Lower leg skin (tissue), 4 donors: ENCODE results near the gene DIAPH1. TPM values are rescaled to one million over a fixed set of nuclear protein-coding genes. Genes with fewer than 3 reads are reported as not detected.

Experiments used
- DNase-seq, 2 donors: peaks; one replicate each; pipeline ENCODE4 v3.0.0-alpha.2; 2019; ENCODE audit warnings: low spot score in 2 of 2
- H3K4me3 ChIP-seq: fragments of 200-600 bp; sonication (generic); 2 replicates; pipeline ENCODE4 v1.5.1; 2017; ENCODE audit warnings: mild to moderate bottlenecking, low read depth; ENCODE audit not compliant: poor library complexity, severe bottlenecking
- CTCF ChIP-seq, 3 donors: fragments of 450-650 bp; IDR thresholded peaks; one replicate each; pipeline ENCODE4 v1.5.1; 2016; ENCODE audit warnings: antibody characterized with exemption in 3 of 3, mild to moderate bottlenecking in 3 of 3, moderate library complexity in 2 of 3
- POLR2A ChIP-seq, 2 donors: fragments of 450-650 bp; IDR thresholded peaks; one replicate each; pipeline ENCODE4 v1.6.1; 2016 to 2017; ENCODE audit warnings: antibody characterized with exemption in 2 of 2, mild to moderate bottlenecking in 1 of 2, moderate library complexity in 1 of 2
- whole genome bisulfite sequencing, 2 donors: methylation state at CpG; one replicate each; pipeline ENCODE4 v1.1.5; 2018; 5-methylcytosine and 5-hydroxymethylcytosine counted together
- intact Hi-C: fragments of 100-400 bp; cut with DNase I; formaldehyde crosslinking; loops from one replicate; pipeline ENCODE4 v1.15.0; 2023; ENCODE audit warnings: low total_unique reads
- total RNA-seq, 4 donors: library from RNA; depleted of rRNA; stranded (reverse); fragments of >200 nt; gene quantifications; one replicate each; pipeline ENCODE4 v1.1.0, GENCODE V29; 2016

Gene DIAPH1
- total RNA-seq, 4 donors from 2014 or later = 64.9 to 101 (median 88.7) TPM

DNA sequence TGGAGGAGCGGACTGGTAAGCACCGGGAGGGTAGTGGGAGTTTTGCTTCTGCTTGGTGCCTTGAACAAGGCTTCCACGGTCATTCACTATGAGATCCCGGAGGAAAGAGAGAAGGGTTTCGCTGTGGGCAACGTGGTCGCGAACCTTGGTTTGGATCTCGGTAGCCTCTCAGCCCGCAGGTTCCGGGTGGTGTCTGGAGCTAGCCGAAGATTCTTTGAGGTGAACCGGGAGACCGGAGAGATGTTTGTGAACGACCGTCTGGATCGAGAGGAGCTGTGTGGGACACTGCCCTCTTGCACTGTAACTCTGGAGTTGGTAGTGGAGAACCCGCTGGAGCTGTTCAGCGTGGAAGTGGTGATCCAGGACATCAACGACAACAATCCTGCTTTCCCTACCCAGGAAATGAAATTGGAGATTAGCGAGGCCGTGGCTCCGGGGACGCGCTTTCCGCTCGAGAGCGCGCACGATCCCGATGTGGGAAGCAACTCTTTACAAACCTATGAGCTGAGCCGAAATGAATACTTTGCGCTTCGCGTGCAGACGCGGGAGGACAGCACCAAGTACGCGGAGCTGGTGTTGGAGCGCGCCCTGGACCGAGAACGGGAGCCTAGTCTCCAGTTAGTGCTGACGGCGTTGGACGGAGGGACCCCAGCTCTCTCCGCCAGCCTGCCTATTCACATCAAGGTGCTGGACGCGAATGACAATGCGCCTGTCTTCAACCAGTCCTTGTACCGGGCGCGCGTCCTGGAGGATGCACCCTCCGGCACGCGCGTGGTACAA lies 142.5 kb downstream of the DIAPH1 start:
- 1 to 2% methylated on average over 38 to 54 of the region's 58 CpGs for WGBS, 2 donors
- peak overlapping the region; percentile 66 for H3K4me3 ChIP-seq
- TF ChIP-seq POLR2A (IDR thresholded peaks at IDR 0.05) = no peak
- TF ChIP-seq CTCF (IDR thresholded peaks at IDR 0.05) = no peak
- intact Hi-C loops = loop anchor here (5.0 kb wide), 1 partner anchor 46 kb away; no protein-coding TSS in a partner anchor
- peak; percentile 70 to 93 for DNase-seq

- DNase-seq = peak; percentile 92 to 97
- TF ChIP-seq CTCF (IDR thresholded peaks at IDR 0.05) = no peak
- no peak for TF ChIP-seq POLR2A (IDR thresholded peaks at IDR 0.05)
- WGBS, 2 donors = 0% methylated on average over 28 of the region's 28 CpGs
- intact Hi-C loops = loop anchor here (5.0 kb wide), 1 partner anchor 47 kb away; no protein-coding TSS in a partner anchor
- peak within 1 kb of the TSS; percentile 66 for H3K4me3 ChIP-seq
These were observed 143.1 kb downstream of the DIAPH1 start, which contains the start of gene PCDHGC3 for GRCh38 chr5:141475625-141476131. TSS of gene PCDHGC3 (plus strand) at chr5:141475966. CDS start at chr5:141476117, 151 bp downstream.

GRCh38 chr5:141465351-141465750 lies 153.4 kb downstream of the DIAPH1 start:
- intact Hi-C loops = no loop called here
- no peak for DNase-seq
- WGBS, 2 donors = 97% methylated on average over 3 of the region's 3 CpGs
- TF ChIP-seq CTCF (IDR thresholded peaks at IDR 0.05) = no peak
- TF ChIP-seq POLR2A (IDR thresholded peaks at IDR 0.05) = no peak
- H3K4me3 ChIP-seq = no peak overlapping the region

Other genes with a start within 250 kb of the DIAPH1 start
- gene PCDHGB3, start 248.8 kb downstream of the DIAPH1 start, total RNA-seq = 1 to 10 TPM; 3.0 to 7.9 (median 4.8) TPM
- gene PCDHGA6, start 245.1 kb downstream of the DIAPH1 start, total RNA-seq = 1 to 10 TPM; 2.5 to 3.7 (median 3.6) TPM
- 1 to 10 TPM; 2.2 to 2.5 (median 2.5) TPM for gene PCDHGA7, start 236.3 kb downstream of the DIAPH1 start, total RNA-seq
- 1 to 10 TPM; 5.2 to 8.9 (median 8.4) TPM for gene PCDHGB4, start 231.3 kb downstream of the DIAPH1 start, total RNA-seq
- gene PCDHGA8, start 226.4 kb downstream of the DIAPH1 start, total RNA-seq = 1 to 10 TPM in 3 of 4 donors, under 1 TPM in 1; 0.97 to 2.2 (median 1.6) TPM
- 10 to 100 TPM; 12.3 to 17.6 (median 14.6) TPM for gene PCDHGB5, start 221.1 kb downstream of the DIAPH1 start, total RNA-seq
- gene PCDHGA9, start 216.2 kb downstream of the DIAPH1 start, total RNA-seq = 1 to 10 TPM; 5.6 to 8.2 (median 6.3) TPM
- 1 to 10 TPM; 4.4 to 7.4 (median 6.6) TPM for gene PCDHGB6, start 211.0 kb downstream of the DIAPH1 start, total RNA-seq
- 10 to 100 TPM in 1 of 4 donors, 1 to 10 TPM in 3; 6.8 to 11.7 (median 8.3) TPM for gene PCDHGA10, start 206.0 kb downstream of the DIAPH1 start, total RNA-seq
- 10 to 100 TPM in 2 of 4 donors, 1 to 10 TPM in 2; 8.0 to 11.3 (median 10.1) TPM for gene PCDHGB7, start 201.3 kb downstream of the DIAPH1 start, total RNA-seq
- 1 to 10 TPM; 3.2 to 6.9 (median 3.7) TPM for gene PCDHGA11, start 197.9 kb downstream of the DIAPH1 start, total RNA-seq
- 1 to 10 TPM; 3.4 to 9.1 (median 6.3) TPM for gene PCDHGA12, start 188.5 kb downstream of the DIAPH1 start, total RNA-seq
- 10 to 100 TPM; 45.5 to 80.8 (median 49.7) TPM for gene PCDHGC3, start 143.0 kb downstream of the DIAPH1 start, total RNA-seq
- 10 to 100 TPM in 1 of 4 donors, 1 to 10 TPM in 3; 1.2 to 34.5 (median 2.2) TPM for gene PCDHGC4, start 134.0 kb downstream of the DIAPH1 start, total RNA-seq
- gene PCDHGC5, start 129.9 kb downstream of the DIAPH1 start, total RNA-seq = 1 to 10 TPM; 1.1 to 1.7 (median 1.7) TPM
- 10 to 100 TPM; 49.4 to 66.4 (median 52.7) TPM for gene HDAC3, start 17.8 kb upstream of the DIAPH1 start, total RNA-seq
- gene RELL2, start 18.0 kb upstream of the DIAPH1 start, total RNA-seq = 10 to 100 TPM in 2 of 4 donors, 1 to 10 TPM in 2; 5.9 to 11.4 (median 9.0) TPM
- 100 to 1,000 TPM in 2 of 4 donors, 10 to 100 TPM in 2; 72.1 to 136 (median 101) TPM for gene FCHSD1, start 32.4 kb upstream of the DIAPH1 start, total RNA-seq
- 1 to 10 TPM; 2.1 to 4.2 (median 3.7) TPM for gene ARAP3, start 63.2 kb upstream of the DIAPH1 start, total RNA-seq